ENCODE data around the gene ARHGEF18.

Gene ARHGEF18

DNA sequence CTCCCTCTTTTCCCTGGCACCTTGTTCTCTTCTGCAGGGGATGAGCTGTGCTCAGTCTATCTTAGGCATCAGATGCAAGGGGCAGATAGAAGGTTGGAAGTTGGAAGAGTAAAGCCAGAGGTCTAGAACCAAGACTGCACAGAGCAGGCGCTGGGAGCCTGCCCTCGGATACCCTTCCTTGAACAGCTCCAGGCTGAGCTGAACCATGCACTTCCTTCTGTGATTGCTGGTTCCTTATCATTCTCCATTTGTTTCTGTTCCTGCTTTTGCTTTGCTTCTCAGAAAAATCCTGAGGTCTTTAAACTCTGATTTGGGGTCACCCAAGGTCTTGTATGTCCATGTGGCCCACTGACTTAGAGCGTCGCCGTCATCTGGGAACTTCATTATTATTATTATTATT is 36.3 kb downstream of the ARHGEF18 start:
- DNase-seq (ENCODE audit: low read depth): no peak

- peak; percentile 17 for DNase-seq (ENCODE audit: low read depth)
Measured at GRCh38 chr19:7386308-7386707, 37.6 kb downstream of the ARHGEF18 start.

DNA sequence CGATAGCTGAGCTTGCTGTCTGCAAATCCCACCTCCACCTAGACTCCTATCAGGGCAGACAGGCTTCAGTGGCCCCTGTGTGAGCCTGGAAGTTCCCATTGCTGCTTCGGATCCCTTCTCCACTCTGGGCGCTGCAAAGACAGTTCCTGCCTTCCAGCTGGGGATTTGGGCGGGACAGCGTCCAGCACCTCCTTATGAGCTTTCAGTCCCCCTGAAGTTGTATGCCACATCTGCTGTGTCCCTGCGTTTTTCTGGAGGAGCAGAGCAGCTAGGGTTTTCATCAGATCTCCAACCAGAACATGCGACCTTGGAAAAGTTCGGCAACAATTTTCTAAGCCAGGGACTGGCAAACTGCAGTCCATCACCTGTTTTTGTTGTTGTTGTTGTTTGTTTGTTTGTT is 38.0 kb downstream of the ARHGEF18 start:
- DNase-seq (ENCODE audit: low read depth): no peak

GRCh38 chr19:7391218-7391670 is 42.5 kb downstream of the ARHGEF18 start:
- DNase-seq (ENCODE audit: low read depth): peak; percentile 96

DNA sequence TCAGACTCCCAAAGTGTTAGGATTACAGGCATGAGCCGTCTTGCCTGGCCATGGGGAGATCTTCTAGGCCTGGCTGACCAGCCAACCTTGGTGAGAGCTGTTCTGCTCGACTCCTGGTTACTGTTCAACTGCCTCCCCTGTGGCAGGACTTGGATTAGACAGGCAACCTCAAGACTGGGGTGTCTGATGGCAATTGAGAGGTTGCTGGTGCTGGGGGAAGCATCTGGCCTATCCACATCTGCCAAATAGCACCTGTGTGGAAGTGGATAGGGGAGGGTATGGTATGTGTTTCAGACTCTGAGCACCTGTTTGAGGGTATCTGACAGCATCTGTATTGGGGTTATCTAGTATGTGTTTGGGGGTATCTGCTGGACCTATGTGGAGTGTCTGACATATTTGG is 44.7 kb downstream of the ARHGEF18 start:
- no peak for DNase-seq (ENCODE audit: low read depth)

DNA sequence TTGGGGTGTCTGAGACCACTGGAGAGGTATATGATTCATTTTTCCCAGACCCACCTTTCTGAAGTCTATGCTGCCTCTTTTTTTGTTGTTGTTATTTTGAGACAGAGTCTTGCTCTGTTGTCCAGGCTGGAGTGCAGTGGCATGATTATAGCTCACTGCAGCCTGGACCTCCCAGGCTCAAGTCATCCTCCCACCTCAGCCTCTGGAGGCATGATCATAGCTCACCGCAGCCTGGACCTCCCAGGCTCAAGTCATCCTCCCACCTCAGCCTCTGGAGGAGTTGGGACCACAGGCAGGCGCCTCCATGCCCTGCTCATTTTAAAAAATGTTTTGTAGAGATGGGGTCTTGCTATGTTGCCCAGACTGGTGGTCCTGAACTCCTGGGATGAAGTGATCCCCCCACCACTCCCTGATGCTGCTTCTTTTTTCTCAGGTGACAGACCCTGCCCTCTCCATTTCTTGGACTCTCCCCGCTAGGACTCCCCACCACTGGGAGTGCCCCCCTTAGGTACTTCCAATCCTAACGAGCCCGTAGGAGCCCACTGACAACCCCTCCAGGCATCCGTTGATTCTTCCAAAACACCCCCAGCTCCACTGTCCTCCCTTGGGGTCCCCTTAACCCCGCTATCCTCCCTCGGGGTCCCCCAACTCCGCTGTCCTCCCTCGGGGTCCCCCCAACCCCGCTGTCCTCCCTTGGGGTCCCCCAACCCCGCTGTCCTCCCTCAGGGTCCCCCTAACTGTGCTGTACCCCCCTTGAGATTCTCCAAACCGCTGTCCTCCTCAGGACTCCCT is 45.4 kb downstream of the ARHGEF18 start:
- DNase-seq (ENCODE audit: low read depth): peak; percentile 26

GRCh38 chr19:7394731-7395359 is 46.1 kb downstream of the ARHGEF18 start:
- peak; percentile 92 for DNase-seq (ENCODE audit: low read depth)

- peak; percentile 25 for DNase-seq (ENCODE audit: low read depth)
Measured at GRCh38 chr19:7395360-7396066, 46.8 kb downstream of the ARHGEF18 start.

- peak; percentile 99 for DNase-seq (ENCODE audit: low read depth)
Measured at GRCh38 chr19:7397687-7398086, 49.0 kb downstream of the ARHGEF18 start.

Measured in ELR (cell line).